Calu3 (cell line): ENCODE measurements around the gene BTBD1. TPM values are rescaled to one million over a fixed set of nuclear protein-coding genes. Genes with fewer than 3 reads are reported as not detected.
"Not testable (repeated sequence)": the region's sequence is repeated elsewhere in the genome, so short reads cannot be mapped to it uniquely, and the experiment has no call there.

Experiments used
- BruUV-seq: library from RNA; stranded (reverse); fragments of 400-500 nt; replicated peaks from 2 replicates; lab custom pipeline; 2021; lab: Mats Ljungman, UMichigan
- CTCF ChIA-PET: fragments of 300-600 bp; sonication (Branson Sonifier 250); formaldehyde crosslinking; loops from one replicate; lab custom pipeline; 2022; ENCODE audit warnings: antibody characterized with exemption; lab: Charles Lee
- DNase-seq: peaks from one replicate; pipeline ENCODE4 v3.0.0; 2022
- H3K27ac Mint-ChIP-seq: one replicate; pipeline ENCODE4 v1.8.0; 2022; ENCODE audit warnings: mixed read lengths; ENCODE audit not compliant: unreplicated experiment
- H3K27me3 Mint-ChIP-seq: one replicate; pipeline ENCODE4 v1.8.0; 2022; ENCODE audit warnings: mixed read lengths; ENCODE audit not compliant: unreplicated experiment
- H3K36me3 Mint-ChIP-seq: one replicate; pipeline ENCODE4 v1.8.0; 2022; ENCODE audit warnings: mild to moderate bottlenecking, moderate library complexity, mixed read lengths; ENCODE audit not compliant: insufficient read depth, unreplicated experiment
- H3K4me1 Mint-ChIP-seq: one replicate; pipeline ENCODE4 v1.8.0; 2022; ENCODE audit warnings: mild to moderate bottlenecking, low read depth, mixed read lengths; ENCODE audit not compliant: unreplicated experiment
- H3K4me3 Mint-ChIP-seq: one replicate; pipeline ENCODE4 v1.8.0; 2022; ENCODE audit warnings: mild to moderate bottlenecking, low read depth, moderate library complexity, mixed read lengths; ENCODE audit not compliant: unreplicated experiment
- H3K9me3 Mint-ChIP-seq: one replicate; pipeline ENCODE4 v1.8.0; 2022; ENCODE audit warnings: low read depth, mixed read lengths; ENCODE audit not compliant: unreplicated experiment
- CTCF ChIP-seq: fragments of 200-600 bp; IDR thresholded peaks from one replicate; pipeline ENCODE4 v1.8.0; 2022; ENCODE audit warnings: antibody characterized with exemption; ENCODE audit not compliant: unreplicated experiment
- intact Hi-C: fragments of 100-400 bp; cut with micrococcal nuclease; formaldehyde crosslinking; loops from one replicate; pipeline ENCODE4 v1.10.0; 2022; ENCODE audit not compliant: unreplicated experiment
- total RNA-seq: library from RNA; stranded (reverse); gene quantifications from 2 replicates; pipeline ENCODE4 v1.2.3, GENCODE V29; 2022

Gene BTBD1
- total RNA-seq, 1 experiment from 2014 or later = 73.2 TPM

- no TSS peak for BruUV-seq
- no peaks in the 10 kb centered on the region for H3K9me3 Mint-ChIP-seq
- H3K27ac Mint-ChIP-seq = no peak overlapping the region
- no peaks in the 10 kb centered on the region for H3K4me1 Mint-ChIP-seq
- CTCF ChIA-PET = no interaction called here
- TF ChIP-seq CTCF = no peak
- intact Hi-C loops = no loop called here
- peaks cover 37% of the 10 kb centered on the region for H3K27me3 Mint-ChIP-seq
- no peak for DNase-seq
- H3K36me3 Mint-ChIP-seq = no peaks in the 10 kb centered on the region
- H3K4me3 Mint-ChIP-seq = no peak overlapping the region
Measured at GRCh38 chr15:83092309-83092976, 25.4 kb upstream of the BTBD1 start.

- H3K27me3 Mint-ChIP-seq = peaks cover 32% of the 10 kb centered on the region
- H3K27ac Mint-ChIP-seq, H3K4me1 Mint-ChIP-seq, intact Hi-C loops, H3K4me3 Mint-ChIP-seq, BruUV-seq, CTCF ChIA-PET, H3K9me3 Mint-ChIP-seq, DNase-seq, H3K36me3 Mint-ChIP-seq: not testable (repeated sequence)
Measured at GRCh38 chr15:83091965-83092308, 24.9 kb upstream of the BTBD1 start.

- Mint-ChIP-seq H3K9me3 (no peaks in the 10 kb centered on the region), H3K36me3 (no peaks in the 10 kb centered on the region), H3K4me1 (no peaks in the 10 kb centered on the region), H3K27ac (no peak overlapping the region), H3K27me3 (peaks cover 17% of the 10 kb centered on the region), H3K4me3 (no peak overlapping the region)
- CTCF ChIA-PET = interaction anchor here (0.7 to 1.1 kb wide), 2 partner anchors 34 to 355 kb away, joined by 3 to 6 read pairs; no protein-coding TSS in a partner anchor
- TF ChIP-seq CTCF = no peak
- no TSS peak for BruUV-seq
- intact Hi-C loops = no loop called here
- no peak for DNase-seq
Measured at GRCh38 chr15:83090465-83090864, 23.4 kb upstream of the BTBD1 start.

- no peak for TF ChIP-seq CTCF
- no peaks in the 10 kb centered on the region for H3K36me3 Mint-ChIP-seq
- no peaks in the 10 kb centered on the region for H3K4me1 Mint-ChIP-seq
- H3K4me3 Mint-ChIP-seq = no peak overlapping the region
- no peak overlapping the region for H3K27ac Mint-ChIP-seq
- H3K27me3 Mint-ChIP-seq = peaks cover 16% of the 10 kb centered on the region
- CTCF ChIA-PET = no interaction called here
- DNase-seq = no peak
- BruUV-seq = no TSS peak
- intact Hi-C loops = no loop called here
- H3K9me3 Mint-ChIP-seq = no peaks in the 10 kb centered on the region
Measured at GRCh38 chr15:83088876-83089275, 21.8 kb upstream of the BTBD1 start.

GRCh38 chr15:83087576-83087975 is 20.5 kb upstream of the BTBD1 start:
- no TSS peak for BruUV-seq
- no peak for DNase-seq
- no peaks in the 10 kb centered on the region for H3K36me3 Mint-ChIP-seq
- CTCF ChIA-PET = no interaction called here
- intact Hi-C loops = no loop called here
- TF ChIP-seq CTCF = no peak
- H3K27ac Mint-ChIP-seq = no peak overlapping the region
- H3K4me3 Mint-ChIP-seq = no peak overlapping the region
- no peaks in the 10 kb centered on the region for H3K4me1 Mint-ChIP-seq
- H3K9me3 Mint-ChIP-seq = no peaks in the 10 kb centered on the region
- peaks cover 16% of the 10 kb centered on the region for H3K27me3 Mint-ChIP-seq

GRCh38 chr15:83085864-83086552 is 19.0 kb upstream of the BTBD1 start:
- BruUV-seq, intact Hi-C loops, H3K4me1 Mint-ChIP-seq, H3K4me3 Mint-ChIP-seq, H3K27ac Mint-ChIP-seq, H3K9me3 Mint-ChIP-seq, H3K36me3 Mint-ChIP-seq, DNase-seq: not testable (repeated sequence)
- peaks cover 16% of the 10 kb centered on the region for H3K27me3 Mint-ChIP-seq
- CTCF ChIA-PET = interaction anchor here (0.7 kb wide), 1 partner anchor 1024 kb away, joined by 4 read pairs; no protein-coding TSS in a partner anchor
